K562 (cell line): ENCODE measurements around the gene SLC22A23. TPM values are rescaled to one million over a fixed set of nuclear protein-coding genes. Genes with fewer than 3 reads are reported as not detected.

Experiments used
- ADNP ChIP-seq: fragments of 200-800 bp; sonication (Bioruptor generic); IDR thresholded peaks from 2 replicates; pipeline ENCODE4 v1.6.1; 2016; ENCODE audit warnings: missing genetic modification characterization, missing compliant biosample characterization
- ARID1B ChIP-seq: fragments of 450-650 bp; IDR thresholded peaks from 2 replicates; pipeline ENCODE4 v1.6.1; 2016; ENCODE audit warnings: antibody characterized with exemption, mild to moderate bottlenecking, inconsistent platforms
- BACH1 ChIP-seq: fragments of 200-800 bp; sonication (Bioruptor generic); IDR thresholded peaks from 2 replicates; pipeline ENCODE4 v1.6.1; 2016; ENCODE audit warnings: missing genetic modification characterization, missing compliant biosample characterization
- BCOR ChIP-seq: fragments of 450-650 bp; IDR thresholded peaks from 2 replicates; pipeline ENCODE4 v1.6.1; 2016
- CBX2 ChIP-seq: fragments of 200-600 bp; sonication (generic); IDR thresholded peaks from one replicate; pipeline ENCODE4 v1.6.1; 2012; ENCODE audit warnings: mild to moderate bottlenecking, low read length, inconsistent platforms; ENCODE audit not compliant: insufficient read depth, poor library complexity, severe bottlenecking
- EP300 ChIP-seq: IDR thresholded peaks from 2 replicates; pipeline ENCODE4 v1.6.1; 2012; ENCODE audit warnings: low read length, improper control_type of control experiment
- ESRRA ChIP-seq: fragments of 450-650 bp; IDR thresholded peaks from 2 replicates; pipeline ENCODE4 v1.6.1; 2014; ENCODE audit warnings: low read depth, mild to moderate bottlenecking, moderate library complexity, borderline replicate concordance
- GATAD2B ChIP-seq: fragments of 450-650 bp; IDR thresholded peaks from 2 replicates; pipeline ENCODE4 v1.6.1; 2017; ENCODE audit warnings: mild to moderate bottlenecking, borderline replicate concordance
- HMG20B ChIP-seq: fragments of 250-450 bp; sonication (Bioruptor Pico); IDR thresholded peaks from 2 replicates; pipeline ENCODE4 v1.5.0; 2021; ENCODE audit warnings: mild to moderate bottlenecking
- KAT2B ChIP-seq: IDR thresholded peaks from one replicate; pipeline ENCODE4 v1.6.1; 2012; ENCODE audit warnings: low read depth, mild to moderate bottlenecking, control low read depth, inconsistent platforms, low read length, moderate library complexity
- LEF1 ChIP-seq: fragments of 450-650 bp; IDR thresholded peaks from 2 replicates; pipeline ENCODE4 v1.6.1; 2016; ENCODE audit warnings: mild to moderate bottlenecking
- MAZ ChIP-seq, 2 experiments: fragments of 450-650 bp in 1 of 2; sonication (generic) in 1 of 2; formaldehyde crosslinking; IDR thresholded peaks in 1 of 2; conservative IDR thresholded peaks in 1 of 2; 2 replicates each; pipeline versions ENCODE4 v1.4.0 to v1.5.0; 2020; ENCODE audit warnings: mild to moderate bottlenecking in 1 of 2, missing genetic modification reagents in 1 of 2
- MTA1 ChIP-seq: fragments of 450-650 bp; IDR thresholded peaks from 2 replicates; pipeline ENCODE4 v1.6.1; 2017; ENCODE audit warnings: borderline replicate concordance
- NONO ChIP-seq, 2 experiments: fragments of 200-400 bp in 1 of 2; fragments of 450-650 bp in 1 of 2; formaldehyde crosslinking in 1 of 2; IDR thresholded peaks; 2 replicates each; pipeline ENCODE4 v1.6.1; 2017; ENCODE audit warnings: low read depth in 2 of 2, mild to moderate bottlenecking in 2 of 2, moderate library complexity in 2 of 2, low read length in 1 of 2
- SMAD1 ChIP-seq: fragments of 150-350 bp; IDR thresholded peaks from 2 replicates; pipeline ENCODE4 v1.6.1; 2014; ENCODE audit warnings: low read length, low read depth; ENCODE audit not compliant: partially characterized antibody
- SMARCA4 ChIP-seq: fragments of 450-650 bp; IDR thresholded peaks from 2 replicates; pipeline ENCODE4 v1.6.1; 2016
- THAP12 ChIP-seq: fragments of 250-450 bp; sonication (Bioruptor Pico); IDR thresholded peaks from 2 replicates; pipeline ENCODE4 v1.9.0; 2021; ENCODE audit warnings: mild to moderate bottlenecking, inconsistent platforms
- XRCC3 ChIP-seq: fragments of 450-650 bp; IDR thresholded peaks from 2 replicates; pipeline ENCODE4 v1.6.1; 2017; ENCODE audit warnings: mild to moderate bottlenecking, moderate library complexity
- ZNF75A ChIP-seq: fragments of 450-650 bp; formaldehyde crosslinking; IDR thresholded peaks from 2 replicates; pipeline ENCODE4 v1.4.0; 2020; ENCODE audit warnings: mild to moderate bottlenecking
- polyA plus RNA-seq, 8 experiments: library from polyadenylated mRNA; depleted of rRNA in 4 of 8; stranded (reverse) in 5 of 8; unstranded in 3 of 8; fragments of >200 nt; fragmentation: Nextera tagmentation in 2 of 8; fragmentation: Illumina TruSeq in 1 of 8; extraction: Ambion mirVana in 2 of 8; extraction: Trizol in 1 of 8; gene quantifications; 2 replicates each; pipeline versions ENCODE4 v1.2.1 to v1.2.3, GENCODE V29; 2011 to 2014; ENCODE audit warnings: inconsistent platforms in 1 of 8, missing spikeins in 1 of 8
- total RNA-seq, 7 experiments: library from RNA; depleted of rRNA in 6 of 7; stranded (reverse); fragments of >200 nt in 6 of 7; fragmentation: Illumina TruSeq in 2 of 7; extraction: Trizol in 2 of 7; gene quantifications; 2 replicates each; pipeline versions ENCODE4 v1.2.1 to v1.2.3, GENCODE V29; 2011 to 2021; ENCODE audit warnings: low replicate concordance in 1 of 7
- TF ChIP-seq, protein P1 (sequence below): sonication (generic); formaldehyde crosslinking; IDR thresholded peaks from 2 replicates; pipeline ENCODE4 v1.8.0; 2023; ENCODE audit warnings: missing genetic modification reagents, mild to moderate bottlenecking, borderline replicate concordance
- TF ChIP-seq, protein P2 (sequence below), 3 experiments: IDR thresholded peaks in 2 of 3; conservative IDR thresholded peaks in 1 of 3; 2 replicates each; pipeline ENCODE4 v1.5.1; 2011 to 2012; ENCODE audit warnings: low read length in 3 of 3, mild to moderate bottlenecking in 3 of 3, control low read depth in 2 of 3, improper control_type of control experiment in 1 of 3, inconsistent platforms in 1 of 3, low read depth in 1 of 3, mixed read lengths in 1 of 3, moderate library complexity in 1 of 3; ENCODE audit not compliant: insufficient read depth in 2 of 3

SLC22A23 gene
- total and polyA plus RNA-seq, 9 of the 15 experiments (the other 6 are each of a cell fraction or from before 2014, with no cell fraction given), result 0.30 to 8.7 (median 2.5) TPM

GRCh38 chr6:3347826-3348225 is 109.0 kb downstream of the SLC22A23 start (continued):
- TF ChIP-seq SMARCA4 (peak; percentile 52; the same call in 1 of the 2 replicates), KAT2B (no peak), THAP12 (CRISPR knock-in tag) (no peak), GATAD2B (no peak), MAZ (CRISPR knock-in tag; conservative IDR thresholded peaks at IDR 0.05 in 1 of 2, IDR thresholded peaks at IDR 0.05 in 1 of 2) (0 out of 4 replicates have a peak, but pooled peaks of 1 of the 2 experiments have one; percentile 33), ZNF75A (CRISPR knock-in tag) (no peak), SMAD1 (no peak), ESRRA (no peak), MTA1 (no peak), CBX2 (no peak), ADNP (tag) (no peak), BCOR (no peak), ARID1B (peak; percentile 80), LEF1 (no peak), XRCC3 (no peak), EP300 (peak; percentile 53; the same call in 1 of the 2 replicates), BACH1 (tag) (no peak), HMG20B (CRISPR knock-in tag) (no peak), NONO (IDR thresholded peaks at IDR 0.05; ENCODE audit: low read depth in 2 of 2, low read length in 1 of 2) (no peak)
- TF ChIP-seq, protein P1, sequence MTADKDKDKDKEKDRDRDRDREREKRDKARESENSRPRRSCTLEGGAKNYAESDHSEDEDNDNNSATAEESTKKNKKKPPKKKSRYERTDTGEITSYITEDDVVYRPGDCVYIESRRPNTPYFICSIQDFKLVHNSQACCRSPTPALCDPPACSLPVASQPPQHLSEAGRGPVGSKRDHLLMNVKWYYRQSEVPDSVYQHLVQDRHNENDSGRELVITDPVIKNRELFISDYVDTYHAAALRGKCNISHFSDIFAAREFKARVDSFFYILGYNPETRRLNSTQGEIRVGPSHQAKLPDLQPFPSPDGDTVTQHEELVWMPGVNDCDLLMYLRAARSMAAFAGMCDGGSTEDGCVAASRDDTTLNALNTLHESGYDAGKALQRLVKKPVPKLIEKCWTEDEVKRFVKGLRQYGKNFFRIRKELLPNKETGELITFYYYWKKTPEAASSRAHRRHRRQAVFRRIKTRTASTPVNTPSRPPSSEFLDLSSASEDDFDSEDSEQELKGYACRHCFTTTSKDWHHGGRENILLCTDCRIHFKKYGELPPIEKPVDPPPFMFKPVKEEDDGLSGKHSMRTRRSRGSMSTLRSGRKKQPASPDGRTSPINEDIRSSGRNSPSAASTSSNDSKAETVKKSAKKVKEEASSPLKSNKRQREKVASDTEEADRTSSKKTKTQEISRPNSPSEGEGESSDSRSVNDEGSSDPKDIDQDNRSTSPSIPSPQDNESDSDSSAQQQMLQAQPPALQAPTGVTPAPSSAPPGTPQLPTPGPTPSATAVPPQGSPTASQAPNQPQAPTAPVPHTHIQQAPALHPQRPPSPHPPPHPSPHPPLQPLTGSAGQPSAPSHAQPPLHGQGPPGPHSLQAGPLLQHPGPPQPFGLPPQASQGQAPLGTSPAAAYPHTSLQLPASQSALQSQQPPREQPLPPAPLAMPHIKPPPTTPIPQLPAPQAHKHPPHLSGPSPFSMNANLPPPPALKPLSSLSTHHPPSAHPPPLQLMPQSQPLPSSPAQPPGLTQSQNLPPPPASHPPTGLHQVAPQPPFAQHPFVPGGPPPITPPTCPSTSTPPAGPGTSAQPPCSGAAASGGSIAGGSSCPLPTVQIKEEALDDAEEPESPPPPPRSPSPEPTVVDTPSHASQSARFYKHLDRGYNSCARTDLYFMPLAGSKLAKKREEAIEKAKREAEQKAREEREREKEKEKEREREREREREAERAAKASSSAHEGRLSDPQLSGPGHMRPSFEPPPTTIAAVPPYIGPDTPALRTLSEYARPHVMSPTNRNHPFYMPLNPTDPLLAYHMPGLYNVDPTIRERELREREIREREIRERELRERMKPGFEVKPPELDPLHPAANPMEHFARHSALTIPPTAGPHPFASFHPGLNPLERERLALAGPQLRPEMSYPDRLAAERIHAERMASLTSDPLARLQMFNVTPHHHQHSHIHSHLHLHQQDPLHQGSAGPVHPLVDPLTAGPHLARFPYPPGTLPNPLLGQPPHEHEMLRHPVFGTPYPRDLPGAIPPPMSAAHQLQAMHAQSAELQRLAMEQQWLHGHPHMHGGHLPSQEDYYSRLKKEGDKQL (CRISPR knock-in tag), result no peak
- TF ChIP-seq, protein P2, sequence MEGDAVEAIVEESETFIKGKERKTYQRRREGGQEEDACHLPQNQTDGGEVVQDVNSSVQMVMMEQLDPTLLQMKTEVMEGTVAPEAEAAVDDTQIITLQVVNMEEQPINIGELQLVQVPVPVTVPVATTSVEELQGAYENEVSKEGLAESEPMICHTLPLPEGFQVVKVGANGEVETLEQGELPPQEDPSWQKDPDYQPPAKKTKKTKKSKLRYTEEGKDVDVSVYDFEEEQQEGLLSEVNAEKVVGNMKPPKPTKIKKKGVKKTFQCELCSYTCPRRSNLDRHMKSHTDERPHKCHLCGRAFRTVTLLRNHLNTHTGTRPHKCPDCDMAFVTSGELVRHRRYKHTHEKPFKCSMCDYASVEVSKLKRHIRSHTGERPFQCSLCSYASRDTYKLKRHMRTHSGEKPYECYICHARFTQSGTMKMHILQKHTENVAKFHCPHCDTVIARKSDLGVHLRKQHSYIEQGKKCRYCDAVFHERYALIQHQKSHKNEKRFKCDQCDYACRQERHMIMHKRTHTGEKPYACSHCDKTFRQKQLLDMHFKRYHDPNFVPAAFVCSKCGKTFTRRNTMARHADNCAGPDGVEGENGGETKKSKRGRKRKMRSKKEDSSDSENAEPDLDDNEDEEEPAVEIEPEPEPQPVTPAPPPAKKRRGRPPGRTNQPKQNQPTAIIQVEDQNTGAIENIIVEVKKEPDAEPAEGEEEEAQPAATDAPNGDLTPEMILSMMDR (IDR thresholded peaks at IDR 0.05 in 2 of 3, conservative IDR thresholded peaks at IDR 0.05 in 1 of 3; ENCODE audit: insufficient read depth in 2 of 3, low read depth in 1 of 3, low read length in 3 of 3), result no peak
